Measurements from ENCODE around the gene ZNF385B. TPM values are rescaled to one million over a fixed set of nuclear protein-coding genes. Genes with fewer than 3 reads are reported as not detected.

Gene ZNF385B
- total and polyA plus RNA-seq, 11 donors: 0.07 to 12.2 (median 2.3) TPM

- no peak overlapping the region for H3K4me3 ChIP-seq
- no peak overlapping the region for H3K27ac ChIP-seq
- ATAC-seq: no peak
- 96 to 100% (median 98%) methylated on average over 1 of the region's 1 CpG for WGBS, 4 donors
- no peaks in the 10 kb centered on the region for H3K36me3 ChIP-seq
- peaks cover 0 to 14% (median 0%) of the 10 kb centered on the region in 9 donors for H3K27me3 ChIP-seq
- no peaks in the 10 kb centered on the region for H3K9me3 ChIP-seq
- intact Hi-C loops (cut with DNase I): loop anchor here in 1 of 10 donors (10.0 kb wide), 1 partner anchor 220 kb away; no protein-coding TSS in a partner anchor
- TF ChIP-seq CTCF (IDR thresholded peaks at IDR 0.05) (no peak), POLR2A (IDR thresholded peaks at IDR 0.05) (no peak)
- H3K4me1 ChIP-seq: no peaks in the 10 kb centered on the region
- no peak for DNase-seq
Measured at GRCh38 chr2:179434357-179434756, 427.1 kb downstream of the ZNF385B start.

DNA sequence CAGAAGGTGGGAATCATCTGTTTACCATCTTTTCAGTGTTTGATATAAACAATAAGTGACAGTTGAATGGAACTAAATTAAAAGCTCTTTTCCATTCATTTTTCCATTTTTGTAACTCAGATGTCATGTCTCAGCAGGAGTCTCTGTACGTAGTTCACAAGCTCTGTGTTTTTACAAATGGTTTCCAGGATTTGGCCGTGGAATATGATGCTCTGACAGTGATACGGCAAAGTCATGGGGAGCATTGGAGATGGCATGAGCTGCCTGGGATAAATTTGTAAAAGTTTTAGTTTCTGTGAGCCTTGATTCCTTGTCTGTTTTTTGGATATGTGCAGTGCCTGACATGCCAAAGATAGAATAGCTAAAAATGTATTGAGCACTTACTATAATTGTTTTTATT lies 428.7 kb downstream of the ZNF385B start:
- no peak overlapping the region for H3K4me3 ChIP-seq
- peaks cover 0 to 20% (median 0%) of the 10 kb centered on the region in 9 donors for H3K27me3 ChIP-seq
- no peaks in the 10 kb centered on the region for H3K36me3 ChIP-seq
- H3K9me3 ChIP-seq: no peaks in the 10 kb centered on the region
- ATAC-seq (no peak), DNase-seq (no peak)
- H3K4me1 ChIP-seq: peaks cover 0 to 3% (median 0%) of the 10 kb centered on the region in 12 donors
- no peak for TF ChIP-seq POLR2A (IDR thresholded peaks at IDR 0.05)
- TF ChIP-seq CTCF (IDR thresholded peaks at IDR 0.05): no peak
- H3K27ac ChIP-seq: no peak overlapping the region
- intact Hi-C loops (cut with DNase I): loop anchor here in 1 of 10 donors (10.0 kb wide), 1 partner anchor 218 kb away; no protein-coding TSS in a partner anchor
- 90 to 94% (median 93%) methylated on average over 3 of the region's 3 CpGs for WGBS, 4 donors

- DNase-seq (no peak), ATAC-seq (no peak)
- intact Hi-C loops (cut with DNase I): loop anchor here in 4 of 10 donors (10.0 kb wide), 2 partner anchors 185 to 205 kb away; no protein-coding TSS in a partner anchor
- Histone ChIP-seq H3K27ac (no peak overlapping the region), H3K9me3 (no peaks in the 10 kb centered on the region), H3K4me3 (no peak overlapping the region), H3K4me1 (peaks cover 0 to 3% (median 0%) of the 10 kb centered on the region in 12 donors), H3K27me3 (peaks cover 0 to 26% (median 0%) of the 10 kb centered on the region in 9 donors), H3K36me3 (no peaks in the 10 kb centered on the region)
- TF ChIP-seq POLR2A (IDR thresholded peaks at IDR 0.05) (no peak), CTCF (IDR thresholded peaks at IDR 0.05) (no peak)
- WGBS, 4 donors: 85 to 87% (median 86%) methylated on average over 2 of the region's 2 CpGs
Measured at GRCh38 chr2:179429597-179429996, 431.8 kb downstream of the ZNF385B start.

- peaks cover 0 to 26% (median 0%) of the 10 kb centered on the region in 9 donors for H3K27me3 ChIP-seq
- WGBS, 4 donors: 41 to 61% (median 50%) methylated on average over 11 of the region's 11 CpGs
Measured at GRCh38 chr2:179429060-179429471, 432.3 kb downstream of the ZNF385B start.

More at GRCh38 chr2:179429060-179429471, 432.3 kb downstream of the ZNF385B start:
- DNase-seq (no peak), ATAC-seq (no peak)
- Histone ChIP-seq H3K4me1 (peaks cover 0 to 3% (median 0%) of the 10 kb centered on the region in 12 donors), H3K36me3 (no peaks in the 10 kb centered on the region), H3K4me3 (peak overlapping the region in 4 of 12 donors; percentile 1 to 22 (median 8)), H3K27ac (no peak overlapping the region), H3K9me3 (no peaks in the 10 kb centered on the region)
- TF ChIP-seq CTCF (IDR thresholded peaks at IDR 0.05) (no peak), POLR2A (IDR thresholded peaks at IDR 0.05) (no peak)
- intact Hi-C loops (cut with DNase I): loop anchor here in 4 of 10 donors (10.0 kb wide), 2 partner anchors 186 to 204 kb away; no protein-coding TSS in a partner anchor

Data from heart left ventricle (tissue), 16 donors.